NCI-H526 treated with DMSO at 0.1 percent for 48 hours (cell line): Measurements from ENCODE around the gene PRDM13.
"Not testable (repeated sequence)": the region's sequence is repeated elsewhere in the genome, so short reads cannot be mapped to it uniquely, and the experiment has no call there.

Experiments
- DNase-seq: peaks from one replicate; lab custom pipeline; 2025; lab: John Stamatoyannopoulos, UW

Gene PRDM13

DNA sequence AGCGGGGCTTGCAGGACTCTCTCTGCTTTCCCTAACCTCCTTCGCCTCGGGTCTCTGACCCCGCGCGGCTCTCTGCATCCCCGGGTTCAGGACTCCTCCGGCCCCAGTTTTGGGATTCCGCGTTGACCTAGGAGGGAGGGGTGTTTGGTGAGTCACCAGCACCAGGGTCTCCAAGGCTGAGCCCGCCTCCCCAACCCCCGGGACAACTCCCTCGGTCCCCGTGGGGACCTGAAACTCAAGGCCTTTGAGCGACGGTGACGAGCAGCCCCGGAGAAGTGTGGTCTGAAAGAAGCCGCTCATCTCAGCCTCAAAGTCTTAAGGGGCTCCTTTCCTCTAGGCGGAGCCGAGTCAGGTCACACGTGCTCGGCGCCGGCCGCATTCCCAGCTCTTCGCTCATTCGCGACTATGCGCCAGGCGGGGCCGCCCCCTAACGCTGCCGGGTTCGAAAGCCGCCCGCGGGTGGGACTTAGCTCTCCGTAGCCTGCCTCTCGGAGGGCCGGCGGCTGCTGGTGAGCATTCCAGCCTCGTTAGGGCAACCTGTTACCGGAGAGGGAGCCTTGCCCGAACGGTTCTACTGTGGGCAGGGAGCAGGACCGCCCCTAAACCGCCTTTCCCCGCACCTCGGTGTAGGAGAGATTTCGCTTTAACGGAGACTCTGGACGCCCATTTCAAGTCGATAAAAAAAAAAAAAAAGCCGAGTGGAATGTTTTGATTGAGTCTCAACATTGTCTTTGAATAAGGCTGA, 3.0 kb upstream of the PRDM13 start:
- no peak for DNase-seq

DNA sequence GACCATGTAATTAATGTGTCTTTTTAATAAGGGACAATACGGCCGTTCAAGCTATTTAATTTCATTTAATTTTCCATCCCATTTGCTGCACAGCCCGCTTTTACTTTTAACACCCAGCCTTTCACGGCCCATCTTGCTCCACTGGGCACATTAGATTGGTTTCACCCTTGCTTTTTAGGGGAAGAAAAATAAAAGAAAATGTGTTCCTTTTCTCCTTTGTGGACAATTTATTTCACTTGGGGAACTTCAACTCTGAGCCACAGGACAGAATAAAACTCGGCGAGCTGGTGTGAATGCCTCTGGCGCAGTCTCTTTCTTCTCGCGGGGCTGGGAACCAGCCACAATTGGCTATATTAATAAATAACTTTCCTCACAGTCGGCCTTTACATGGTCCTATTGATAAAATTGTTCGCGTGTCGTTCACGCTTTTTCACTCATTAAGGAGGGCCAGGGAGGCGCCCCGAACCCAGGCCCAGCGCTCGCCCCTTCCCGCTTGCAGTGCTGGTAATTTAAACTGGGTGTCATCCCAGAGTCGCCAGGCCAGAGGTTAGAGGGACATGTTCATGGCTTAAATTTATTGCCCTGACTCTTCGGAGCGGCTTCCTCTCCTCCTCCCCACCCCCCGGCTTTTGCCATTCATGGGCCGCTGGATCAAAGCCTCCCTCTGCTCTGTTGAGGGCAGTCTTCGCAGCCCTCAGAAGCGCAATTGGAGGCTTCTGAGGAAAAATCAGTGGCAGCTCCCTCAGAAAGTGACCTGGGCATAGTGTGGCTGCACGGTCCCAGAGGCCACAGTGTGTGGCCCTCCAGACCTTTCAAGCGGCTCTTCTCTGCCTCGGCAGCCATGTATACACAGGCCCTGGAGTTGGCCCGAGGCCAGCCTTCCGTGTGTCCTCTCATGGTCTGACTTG, 2.2 kb upstream of the PRDM13 start:
- DNase-seq = no peak

DNA sequence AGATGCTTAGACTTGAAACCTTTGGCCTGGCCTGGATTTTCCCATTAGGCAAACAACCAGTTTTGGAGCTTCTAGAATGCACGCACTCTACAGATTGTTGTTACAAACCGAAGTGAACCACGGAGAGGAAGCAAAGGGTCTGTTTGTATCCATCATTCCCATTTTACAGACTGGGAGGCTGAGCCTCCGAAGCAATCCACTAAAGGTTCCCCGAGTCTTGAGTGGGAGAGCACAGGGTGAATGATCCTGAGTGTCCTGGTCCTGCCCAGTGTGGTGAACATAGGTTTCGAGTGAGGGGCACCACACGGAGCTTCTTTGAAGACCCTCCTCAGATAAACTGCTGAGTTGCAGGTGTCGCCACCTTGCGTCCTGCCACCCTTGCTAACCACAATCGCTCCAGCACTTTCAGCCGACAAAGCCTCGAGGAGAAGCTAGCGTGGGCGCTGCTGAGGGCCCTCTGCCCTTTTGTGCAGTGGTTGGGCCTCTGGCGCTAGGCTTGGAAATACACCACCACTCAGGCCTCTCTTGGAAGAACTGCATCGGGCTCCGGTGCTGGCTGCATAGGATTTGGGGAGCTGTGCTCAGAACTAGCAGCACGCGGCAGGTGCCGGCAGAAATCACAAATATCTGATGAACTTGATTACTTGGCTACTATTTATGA, 1.4 kb upstream of the PRDM13 start:
- DNase-seq = no peak

DNA sequence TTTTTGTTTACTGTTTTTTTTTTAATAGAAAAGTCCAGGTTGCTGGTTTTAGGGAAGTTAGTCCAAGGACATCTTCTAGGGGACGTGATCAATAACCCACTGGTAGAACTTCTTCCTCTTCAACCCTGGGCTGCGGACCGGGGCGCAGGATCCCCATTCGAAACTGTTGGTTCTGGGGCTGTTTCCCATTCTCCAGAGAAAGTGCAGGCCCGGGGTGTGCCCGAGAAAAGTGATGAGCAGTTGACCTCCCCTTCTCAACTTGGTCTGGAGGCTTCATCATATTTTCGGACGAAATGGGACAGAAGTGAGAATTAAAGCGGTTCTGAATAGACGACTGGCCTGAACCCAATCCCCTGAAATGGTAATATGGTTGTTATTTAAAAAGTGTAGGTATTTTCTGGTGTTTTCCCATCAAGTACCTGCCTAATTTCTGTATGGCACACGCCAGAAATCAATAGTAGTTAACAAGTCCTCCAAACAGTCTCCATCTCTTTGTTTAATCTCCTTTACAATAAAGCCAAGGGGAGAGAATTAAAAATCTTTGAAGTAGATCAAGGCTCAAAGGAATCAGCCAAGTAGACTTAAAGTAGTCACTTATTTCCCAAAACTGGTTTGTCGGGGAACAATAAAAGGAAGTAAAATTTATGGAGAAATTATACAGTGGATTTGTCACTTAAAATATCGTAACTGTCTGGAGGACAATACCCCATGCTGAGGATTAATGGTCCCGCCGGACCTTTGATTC, 550 bp upstream of the PRDM13 start:
- DNase-seq = no peak

DNA sequence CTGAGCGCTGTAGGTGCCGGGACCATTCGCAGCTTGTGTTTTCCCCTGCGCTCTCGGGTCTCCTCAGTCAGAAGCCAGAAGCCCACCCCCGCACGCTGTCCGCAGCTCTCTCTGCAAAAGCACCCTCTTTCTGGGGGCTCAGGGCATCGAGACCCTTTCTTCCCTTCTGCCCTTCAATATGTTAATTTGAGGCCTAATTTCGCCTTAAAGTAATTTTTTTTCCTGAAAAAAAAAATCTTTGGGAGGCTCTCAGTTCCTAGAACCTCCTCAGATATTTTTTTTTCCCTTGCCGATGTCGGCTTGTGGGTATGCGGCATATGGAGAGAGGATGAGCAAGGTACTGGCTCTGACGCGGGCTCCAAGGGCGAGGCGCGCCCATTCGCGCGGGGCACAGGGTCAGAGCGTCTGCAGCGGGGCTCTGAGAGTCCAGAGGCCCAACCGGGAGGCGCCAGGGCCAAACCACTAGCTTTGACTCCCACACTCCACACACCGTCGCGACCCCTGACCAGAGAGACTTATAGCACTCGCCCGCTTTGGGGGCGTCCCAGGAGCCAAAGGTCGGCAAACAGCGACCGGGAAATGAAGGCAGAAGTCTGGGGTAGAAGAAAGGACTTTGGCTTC, 893 bp downstream of the PRDM13 start:
- DNase-seq = no peak

DNA sequence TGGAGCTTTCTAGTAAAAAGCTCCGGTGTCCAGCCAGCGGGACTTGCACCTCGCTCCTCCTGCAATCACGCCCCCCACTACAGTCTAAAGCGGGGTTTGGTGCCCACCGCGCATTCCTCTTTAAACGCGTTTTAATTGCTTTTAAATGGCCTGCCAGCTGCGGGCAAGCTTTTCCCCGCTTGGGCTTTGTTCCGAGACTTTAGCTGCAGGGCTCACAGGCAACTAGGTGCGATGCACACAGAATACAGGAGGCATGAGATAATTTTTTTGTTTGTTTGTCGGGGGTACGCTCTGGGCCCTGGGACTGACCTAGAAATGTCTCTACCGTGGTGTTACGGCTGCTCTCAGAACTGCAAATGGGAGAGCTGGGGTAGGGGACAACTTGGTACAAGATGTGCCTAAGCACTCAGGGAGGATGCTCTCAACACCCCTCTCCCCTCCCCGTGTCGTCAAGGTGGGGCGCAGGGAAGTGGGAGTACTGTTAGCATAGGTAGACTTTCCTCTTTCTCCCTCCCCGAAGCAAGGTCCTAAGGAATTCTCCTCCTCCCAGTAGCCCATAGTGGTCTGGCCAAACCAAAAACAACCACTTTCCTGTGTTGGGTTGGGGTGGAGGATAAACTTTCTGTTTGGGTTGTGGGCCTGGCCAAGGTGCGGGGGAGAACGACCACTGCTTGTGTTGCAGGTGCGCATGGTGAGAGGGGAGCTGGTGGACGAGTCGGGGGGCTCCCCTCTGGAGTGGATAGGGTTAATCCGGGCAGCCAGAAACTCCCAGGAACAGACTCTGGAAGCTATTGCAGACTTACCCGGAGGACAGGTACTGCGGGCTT, 1.6 kb downstream of the PRDM13 start:
- no peak for DNase-seq

DNA sequence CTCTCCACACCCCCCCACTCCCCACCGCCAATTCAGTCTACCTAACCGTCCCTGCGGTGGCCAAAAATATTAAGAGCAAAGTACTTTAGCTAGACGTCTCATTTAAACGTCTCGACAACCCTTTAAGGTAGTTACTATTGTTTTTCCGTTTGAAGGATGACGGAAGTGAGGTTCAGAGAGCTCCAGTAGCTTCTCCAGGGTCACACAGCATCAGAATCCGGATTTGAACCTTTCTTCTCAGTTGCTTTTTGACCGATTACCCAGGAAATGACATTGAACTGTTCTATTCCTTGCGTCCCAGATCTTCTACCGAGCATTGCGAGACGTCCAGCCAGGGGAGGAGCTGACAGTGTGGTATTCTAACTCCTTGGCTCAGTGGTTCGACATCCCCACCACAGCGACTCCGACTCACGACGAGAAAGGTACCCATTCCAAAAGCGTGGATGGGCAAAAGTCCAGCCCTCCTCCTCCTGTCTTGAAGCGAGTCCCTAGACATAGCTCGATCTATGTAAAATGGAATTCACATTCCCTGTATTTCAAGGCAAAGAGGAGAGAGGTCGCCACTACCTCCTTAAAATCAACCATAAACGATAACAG, 2.4 kb downstream of the PRDM13 start:
- no peak for DNase-seq

DNA sequence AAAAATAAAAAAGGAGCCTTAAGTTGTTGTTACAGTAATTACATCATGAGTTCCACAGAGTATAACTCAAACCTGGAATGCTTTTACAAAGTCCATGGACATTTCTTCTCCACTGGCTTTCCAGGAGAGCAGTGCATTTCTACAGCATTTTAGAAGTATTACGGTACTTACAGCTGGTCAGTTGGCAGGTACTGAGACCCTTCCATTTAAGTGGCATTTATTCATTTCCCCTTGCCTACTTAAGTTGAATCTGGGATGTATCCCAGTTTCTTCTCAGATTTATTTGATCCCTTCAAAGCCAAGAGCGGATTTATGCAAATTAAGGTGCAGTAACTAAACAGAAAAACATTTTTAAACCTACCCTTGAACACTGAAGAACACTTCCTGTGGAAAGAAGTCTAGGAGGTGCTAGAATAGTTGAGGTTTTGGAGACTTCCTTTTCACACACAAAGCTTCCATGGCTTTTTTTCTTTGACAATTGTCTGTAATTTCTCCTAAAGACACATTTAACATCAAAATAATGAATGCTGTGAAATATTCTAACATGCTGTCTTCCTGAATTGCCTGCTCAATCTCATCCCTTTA, 3.4 kb downstream of the PRDM13 start:
- DNase-seq = no peak

DNA sequence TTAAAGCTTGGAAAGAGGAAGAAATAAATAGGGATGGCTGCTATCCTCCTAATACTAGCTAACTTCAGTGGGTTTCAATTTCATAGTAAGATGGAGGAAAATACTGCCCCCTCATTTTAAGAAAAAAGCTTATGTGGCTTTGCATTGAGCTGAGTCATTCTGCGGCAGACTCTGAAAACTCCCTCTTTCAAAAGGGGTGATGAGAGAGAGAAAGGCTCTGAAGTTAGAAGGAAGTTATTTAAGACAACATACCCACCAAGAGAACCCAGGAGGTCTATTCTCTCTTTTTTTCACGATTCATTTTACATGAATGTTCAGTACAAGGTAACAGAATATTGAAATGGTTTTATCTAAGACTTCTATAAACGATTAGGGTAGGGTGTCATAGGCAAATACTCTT, 4.5 kb downstream of the PRDM13 start:
- no peak for DNase-seq

DNA sequence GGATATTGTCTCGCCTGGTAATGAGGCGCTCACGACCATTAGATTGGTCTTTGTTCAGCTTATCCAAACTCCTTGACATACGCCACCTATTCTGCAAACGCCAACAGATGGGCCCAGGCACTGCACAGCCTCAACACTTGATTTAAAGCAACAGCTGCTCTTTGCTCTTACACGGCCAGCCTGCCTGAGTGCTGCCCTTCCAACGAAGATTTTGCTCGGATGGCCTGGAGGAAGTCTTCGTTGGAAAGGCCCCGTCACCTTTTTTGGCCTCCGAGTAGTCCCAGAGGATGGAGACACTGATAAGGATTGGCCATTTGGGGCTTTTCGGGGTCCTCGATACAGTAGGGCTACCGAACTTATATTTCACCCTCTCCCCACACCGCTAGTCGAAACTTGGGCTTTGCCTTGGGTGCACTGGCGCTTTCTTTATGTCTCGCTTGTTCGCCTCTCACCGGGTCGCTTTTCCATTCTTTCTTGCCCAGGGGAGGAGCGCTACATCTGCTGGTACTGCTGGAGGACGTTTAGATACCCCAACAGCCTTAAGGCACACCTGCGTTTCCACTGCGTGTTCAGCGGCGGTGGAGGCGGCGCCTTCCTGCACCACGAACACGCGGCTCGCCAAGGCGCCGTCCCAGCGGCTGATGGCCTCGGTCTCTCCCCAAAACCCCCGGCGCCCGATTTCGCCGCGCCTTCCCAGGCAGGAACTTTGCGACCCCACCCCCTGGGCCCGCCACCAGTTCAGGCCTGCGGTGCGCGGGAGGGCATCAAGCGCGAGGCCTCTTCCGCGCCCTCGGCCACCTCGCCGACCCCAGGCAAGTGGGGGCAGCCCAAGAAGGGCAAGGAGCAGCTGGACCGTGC, 6.1 kb downstream of the PRDM13 start:
- no peak for DNase-seq

DNA sequence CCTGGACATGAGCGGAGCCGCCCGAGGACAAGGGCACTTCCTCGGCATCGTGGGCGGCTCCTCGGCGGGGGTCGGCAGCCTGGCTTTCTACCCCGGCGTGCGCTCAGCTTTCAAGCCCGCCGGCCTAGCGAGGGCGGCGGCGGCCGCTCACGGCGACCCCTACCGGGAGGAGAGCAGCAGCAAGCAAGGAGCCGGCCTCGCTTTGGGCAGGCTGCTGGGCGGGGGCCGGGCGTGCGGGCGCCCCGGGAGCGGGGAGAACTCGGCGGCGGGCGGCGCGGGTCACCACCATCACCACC, 6.7 kb downstream of the PRDM13 start:
- DNase-seq = peak; percentile 33

DNA sequence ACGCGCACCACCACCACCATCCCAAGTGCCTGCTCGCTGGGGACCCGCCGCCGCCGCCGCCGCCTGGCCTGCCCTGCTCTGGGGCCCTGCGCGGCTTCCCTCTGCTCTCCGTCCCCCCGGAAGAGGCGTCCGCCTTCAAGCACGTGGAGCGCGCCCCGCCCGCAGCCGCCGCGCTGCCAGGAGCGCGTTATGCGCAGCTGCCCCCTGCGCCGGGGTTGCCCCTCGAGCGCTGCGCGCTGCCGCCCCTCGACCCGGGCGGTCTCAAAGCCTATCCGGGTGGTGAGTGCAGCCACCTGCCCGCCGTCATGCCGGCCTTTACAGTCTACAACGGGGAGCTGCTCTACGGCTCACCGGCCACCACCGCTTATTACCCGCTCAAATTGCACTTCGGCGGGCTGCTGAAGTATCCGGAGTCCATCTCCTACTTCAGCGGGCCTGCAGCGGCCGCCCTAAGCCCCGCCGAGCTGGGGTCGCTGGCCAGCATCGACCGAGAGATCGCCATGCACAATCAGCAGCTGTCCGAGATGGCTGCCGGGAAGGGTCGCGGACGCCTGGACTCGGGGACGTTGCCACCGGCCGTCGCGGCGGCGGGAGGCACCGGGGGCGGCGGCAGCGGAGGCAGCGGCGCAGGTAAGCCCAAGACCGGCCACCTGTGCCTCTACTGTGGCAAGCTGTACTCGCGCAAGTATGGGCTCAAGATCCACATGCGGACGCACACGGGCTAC, 7.2 kb downstream of the PRDM13 start:
- DNase-seq = peak; percentile 43

DNA sequence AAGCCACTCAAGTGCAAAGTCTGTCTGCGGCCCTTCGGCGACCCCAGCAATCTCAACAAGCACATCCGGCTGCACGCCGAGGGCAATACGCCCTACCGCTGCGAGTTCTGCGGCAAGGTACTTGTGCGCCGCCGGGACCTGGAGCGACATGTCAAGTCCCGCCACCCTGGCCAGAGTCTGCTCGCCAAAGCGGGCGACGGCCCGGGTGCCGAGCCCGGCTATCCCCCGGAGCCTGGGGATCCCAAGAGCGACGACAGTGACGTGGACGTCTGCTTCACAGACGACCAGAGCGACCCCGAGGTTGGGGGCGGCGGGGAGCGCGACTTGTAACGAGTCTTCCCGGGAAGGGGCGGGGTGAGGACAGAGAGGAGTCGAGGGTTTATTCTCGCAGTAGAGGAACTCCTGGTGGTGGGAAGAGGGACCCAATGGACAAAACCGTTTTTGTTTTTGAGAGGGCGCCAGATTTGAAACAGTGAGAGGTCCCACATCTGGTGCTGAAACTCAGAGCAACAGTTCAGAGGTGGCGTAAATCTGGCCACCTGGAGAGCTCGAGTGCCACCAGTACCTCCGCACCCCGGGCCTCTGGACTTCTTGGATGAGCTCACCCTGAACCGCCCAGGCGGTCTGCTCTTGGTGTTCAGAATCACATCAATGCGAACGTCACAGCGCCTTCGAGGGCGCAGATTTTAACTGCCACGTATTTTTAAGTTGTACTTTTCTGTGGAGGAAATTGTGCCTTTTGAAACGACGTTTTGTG, 8.0 kb downstream of the PRDM13 start:
- DNase-seq = peak; percentile 53

DNA sequence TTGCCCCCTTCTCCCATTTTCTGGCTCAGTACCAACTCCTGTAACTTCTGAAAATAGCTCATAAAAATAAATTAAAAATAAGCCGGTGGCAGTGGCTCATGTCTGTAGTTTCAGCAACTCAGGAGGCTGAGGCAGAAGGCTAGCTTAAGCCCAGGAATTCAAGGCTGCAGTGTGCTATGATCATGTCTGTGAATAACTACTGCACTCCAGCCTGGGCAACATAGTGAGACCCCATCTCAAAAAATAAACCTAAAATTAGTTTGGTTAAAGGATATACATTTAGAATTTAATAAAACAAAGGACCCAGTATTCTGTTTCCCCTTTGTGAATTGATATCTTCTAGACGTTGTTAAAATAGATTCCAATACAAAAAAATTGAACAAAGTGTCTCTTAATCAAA, 10.5 kb downstream of the PRDM13 start:
- no peak for DNase-seq

DNA sequence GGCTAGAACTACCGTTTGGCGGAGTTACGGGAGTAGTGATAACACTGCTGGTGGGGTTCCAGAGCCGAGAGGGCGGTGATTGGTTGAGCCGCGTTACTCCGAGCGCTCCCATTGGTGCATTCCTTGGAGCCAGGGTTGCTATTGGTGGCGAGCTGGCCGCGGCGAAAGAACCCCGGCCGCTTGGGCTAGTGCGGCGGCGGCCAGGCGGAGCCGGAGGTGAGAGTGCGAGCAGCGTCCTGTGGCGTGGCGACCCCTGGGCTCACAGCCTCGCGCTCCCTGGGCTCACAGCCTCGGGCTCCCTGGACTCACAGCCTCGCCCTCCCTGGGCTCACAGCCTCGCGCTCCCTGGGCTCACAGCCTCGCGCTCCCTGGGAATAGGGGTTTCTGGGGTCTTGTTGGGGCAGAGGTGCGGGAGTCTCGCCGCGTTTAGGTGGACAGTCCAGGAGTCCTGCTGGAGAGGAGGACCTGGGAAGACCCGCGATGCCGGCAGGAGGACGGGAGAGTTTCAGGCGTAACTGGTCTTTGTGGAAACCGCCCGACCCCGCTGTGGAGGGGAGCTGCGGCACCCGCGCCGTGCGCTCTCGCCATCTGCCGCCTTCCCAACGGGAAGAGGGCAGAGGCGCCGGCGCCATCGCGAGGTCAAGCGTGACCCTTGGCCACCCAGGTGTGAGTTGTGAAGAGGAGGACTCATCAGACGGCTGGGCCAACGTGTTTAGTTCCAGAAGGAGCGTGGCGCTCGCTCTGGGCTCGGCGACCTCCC, 12.2 kb downstream of the PRDM13 start:
- DNase-seq = no peak

DNA sequence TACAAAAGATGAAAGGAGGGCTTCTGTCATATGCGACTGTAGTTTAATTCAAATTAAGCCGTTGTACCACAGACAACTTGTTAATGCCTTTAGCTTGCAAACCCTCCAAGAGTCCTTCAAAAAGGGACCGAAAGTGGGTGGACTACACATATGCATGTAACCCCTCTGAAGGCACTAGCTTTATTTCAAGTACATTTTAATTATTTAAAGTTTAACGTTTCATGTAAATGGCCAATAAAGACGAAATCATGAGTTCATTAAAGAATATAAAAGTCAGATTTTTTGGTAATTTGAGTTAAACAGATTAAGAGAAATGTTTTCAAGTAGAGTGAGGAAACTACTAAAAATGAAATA, 12.8 kb downstream of the PRDM13 start:
- no peak for DNase-seq

DNA sequence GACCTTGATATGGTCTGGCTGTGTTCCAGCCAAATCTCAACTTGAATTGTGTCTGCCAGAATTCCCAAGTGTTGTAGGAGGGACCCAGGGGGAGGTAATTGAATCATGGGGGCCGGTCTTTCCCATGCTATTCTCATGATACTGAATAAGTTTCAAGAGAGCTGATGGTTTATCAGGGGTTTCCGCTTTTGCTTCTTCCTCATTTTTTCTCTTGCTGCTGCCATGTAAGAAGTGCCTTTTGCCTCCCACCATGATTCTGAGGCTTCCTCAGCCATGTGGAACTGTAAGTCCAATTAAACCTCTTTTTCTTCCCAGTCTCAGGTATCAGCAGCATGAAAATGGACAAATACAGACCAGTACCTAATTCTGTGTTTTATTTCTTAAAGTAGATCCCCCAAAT, 15.4 kb downstream of the PRDM13 start:
- DNase-seq = not testable (repeated sequence)
